GM21528 (cell line): ENCODE data around the gene TNIK.

Experiments used
- ATAC-seq: cut with Tn5 transposase; IDR thresholded peaks from one replicate; pipeline ENCODE4 v1.9.1; 2021; ENCODE audit warnings: mild to moderate bottlenecking, moderate library complexity; ENCODE audit not compliant: unreplicated experiment, low FRiP score

Gene TNIK

DNA sequence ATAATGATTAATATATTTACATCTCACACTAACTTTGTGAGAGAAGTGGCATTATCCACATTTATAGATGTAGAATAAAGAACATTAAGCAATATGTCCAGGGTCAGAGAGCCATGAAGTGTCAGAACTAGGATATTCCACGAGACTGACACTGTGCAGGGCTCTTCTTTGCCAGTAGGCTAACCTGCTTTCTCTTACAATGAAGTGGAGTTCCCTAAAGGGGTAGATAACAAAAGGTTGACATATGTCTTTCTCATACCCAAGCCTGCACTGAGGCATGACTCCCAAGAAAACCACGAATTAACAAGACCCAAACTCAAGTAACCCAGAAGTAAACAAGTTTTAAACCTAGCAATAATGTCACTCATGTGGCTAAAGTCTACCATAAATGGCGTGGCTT, 242.1 kb downstream of the TNIK start:
- no peak for ATAC-seq

- no peak for ATAC-seq
Observed at GRCh38 chr3:171213907-171214306, 246.3 kb downstream of the TNIK start.

- no peak for ATAC-seq
Observed at GRCh38 chr3:171213178-171213577, 247.0 kb downstream of the TNIK start.

GRCh38 chr3:171212648-171213047, 247.6 kb downstream of the TNIK start:
- no peak for ATAC-seq

DNA sequence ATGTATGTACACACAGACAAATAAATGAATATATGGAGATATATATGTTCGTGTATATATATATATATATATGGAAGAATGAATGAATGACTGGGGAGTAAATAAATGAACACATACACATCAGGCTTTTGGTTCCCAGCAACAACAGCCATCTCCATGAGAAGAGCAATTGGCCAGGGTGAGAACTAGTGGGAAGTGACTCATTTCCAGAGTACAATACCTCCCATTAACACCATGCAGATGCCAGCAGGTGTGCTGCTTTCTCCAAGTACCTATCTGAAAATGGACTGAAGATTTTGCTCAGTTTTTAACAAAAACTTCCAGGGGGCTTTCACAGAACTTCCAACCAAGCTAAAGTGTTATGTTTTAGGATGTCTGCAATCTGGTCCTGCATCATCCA, 253.9 kb downstream of the TNIK start:
- ATAC-seq = no peak

GRCh38 chr3:171204942-171205341, 255.3 kb downstream of the TNIK start:
- no peak for ATAC-seq

DNA sequence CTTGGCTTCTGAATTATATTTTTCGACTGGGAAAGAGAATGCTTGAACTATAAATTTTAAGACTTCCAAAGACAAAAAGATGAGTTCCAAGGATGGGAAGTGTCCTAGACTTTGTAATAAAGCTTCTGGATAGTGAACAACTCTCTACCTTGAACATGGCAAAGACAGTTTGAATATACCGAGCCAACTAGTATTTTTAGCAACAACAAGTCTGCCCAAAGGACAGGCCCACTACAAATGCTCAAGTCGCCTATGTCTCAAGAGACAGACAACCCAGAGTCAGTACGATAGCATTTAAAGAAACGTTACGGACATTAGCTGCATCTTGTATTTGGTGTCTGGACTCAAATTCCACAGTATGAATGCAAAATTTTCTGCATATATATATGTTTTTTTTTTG, 258.4 kb downstream of the TNIK start:
- ATAC-seq = no peak

DNA sequence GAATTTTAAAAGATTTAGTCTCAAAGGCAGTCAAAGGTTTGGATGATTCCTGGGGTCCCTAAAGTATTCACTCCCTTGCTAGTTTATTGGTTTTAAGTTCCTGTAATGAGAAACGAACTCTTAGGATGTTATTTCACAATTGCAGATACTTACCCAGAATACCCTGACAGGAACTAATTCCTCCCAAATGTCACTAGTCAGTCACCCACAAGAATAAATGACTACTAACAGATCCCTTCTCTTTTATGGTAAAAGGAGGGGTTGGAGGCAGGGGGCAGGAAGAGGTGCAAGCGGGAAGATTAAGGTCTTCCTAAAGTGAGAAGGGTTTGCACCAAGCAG, 259.5 kb downstream of the TNIK start:
- no peak for ATAC-seq

GRCh38 chr3:171200052-171200749, 260.0 kb downstream of the TNIK start:
- no peak for ATAC-seq

DNA sequence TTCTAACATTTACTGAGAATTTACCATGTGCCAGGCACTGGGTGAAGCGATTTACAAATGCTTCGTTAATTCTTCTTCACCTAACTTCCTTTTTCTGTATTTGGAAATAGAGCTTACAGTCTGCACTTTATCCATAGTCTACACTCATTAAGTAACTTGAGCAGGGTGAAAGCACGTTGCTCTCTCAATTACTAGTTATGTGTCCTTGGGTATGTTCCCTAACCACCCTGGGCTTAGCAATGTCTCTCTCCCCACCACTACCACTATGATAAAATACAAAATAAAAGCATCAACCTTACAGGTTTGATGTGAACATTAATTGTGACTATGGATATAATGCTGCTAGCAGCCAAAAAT, 260.8 kb downstream of the TNIK start:
- no peak for ATAC-seq

GRCh38 chr3:171198781-171199472, 261.3 kb downstream of the TNIK start:
- no peak for ATAC-seq

DNA sequence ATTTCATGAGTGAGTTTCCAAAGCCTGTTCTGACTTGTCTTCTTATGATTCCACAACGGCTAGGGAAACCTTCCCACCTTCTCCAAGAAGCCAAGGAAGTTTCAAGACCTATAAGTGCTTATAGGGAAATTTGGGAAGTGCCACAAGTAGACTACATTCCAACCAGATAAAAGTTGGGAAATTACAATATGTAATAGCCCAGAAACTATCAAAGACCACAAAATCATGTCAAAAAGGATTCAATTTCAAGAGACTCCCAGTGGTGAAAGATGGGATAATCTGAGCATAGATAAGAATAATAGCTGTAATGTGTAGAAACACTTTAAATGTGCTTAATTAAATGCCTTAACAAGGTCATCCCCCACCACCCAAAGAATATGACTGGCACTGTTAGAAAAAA, 264.5 kb downstream of the TNIK start:
- ATAC-seq = no peak

DNA sequence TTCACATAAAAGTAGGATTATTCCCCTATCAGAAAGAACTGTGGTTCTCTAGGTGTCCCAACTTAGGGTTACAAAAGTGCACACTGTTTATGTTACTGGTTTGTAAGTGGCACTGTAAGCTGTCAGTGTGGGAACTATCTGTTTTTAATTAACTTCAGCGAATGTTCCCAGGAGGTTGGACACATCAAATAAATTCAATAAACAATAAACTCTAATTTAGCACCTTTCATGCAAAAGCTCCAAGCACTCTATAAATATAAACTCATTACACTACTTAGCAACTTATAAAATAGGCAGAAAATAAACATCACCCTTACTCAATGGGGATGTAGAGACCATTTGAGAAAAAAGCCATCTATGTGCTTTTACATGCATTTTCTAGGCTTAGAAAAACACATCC, 265.2 kb downstream of the TNIK start:
- ATAC-seq = no peak

DNA sequence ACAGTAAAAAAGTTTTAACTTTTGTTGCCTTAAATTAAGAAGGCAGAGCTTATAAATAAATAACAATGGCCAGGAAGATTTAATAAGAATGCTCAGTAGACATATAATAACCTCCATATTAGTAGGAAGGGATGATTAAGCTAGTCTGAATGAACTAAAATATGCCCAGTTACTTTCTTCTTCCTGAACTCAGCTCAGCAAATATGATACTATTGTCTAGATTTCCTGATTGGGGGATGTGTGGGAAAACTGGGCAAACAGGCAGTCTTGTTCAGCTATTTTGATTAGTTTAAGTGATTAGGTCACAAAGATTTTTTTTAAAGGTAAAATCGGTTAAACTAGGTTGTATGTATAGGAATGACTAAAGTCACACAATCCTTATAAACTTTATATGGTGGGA, 266.5 kb downstream of the TNIK start:
- ATAC-seq = no peak

GRCh38 chr3:171192176-171192854, 267.9 kb downstream of the TNIK start:
- no peak for ATAC-seq

GRCh38 chr3:171190668-171191067, 269.5 kb downstream of the TNIK start:
- ATAC-seq = no peak

GRCh38 chr3:171189394-171190080, 270.7 kb downstream of the TNIK start:
- no peak for ATAC-seq

DNA sequence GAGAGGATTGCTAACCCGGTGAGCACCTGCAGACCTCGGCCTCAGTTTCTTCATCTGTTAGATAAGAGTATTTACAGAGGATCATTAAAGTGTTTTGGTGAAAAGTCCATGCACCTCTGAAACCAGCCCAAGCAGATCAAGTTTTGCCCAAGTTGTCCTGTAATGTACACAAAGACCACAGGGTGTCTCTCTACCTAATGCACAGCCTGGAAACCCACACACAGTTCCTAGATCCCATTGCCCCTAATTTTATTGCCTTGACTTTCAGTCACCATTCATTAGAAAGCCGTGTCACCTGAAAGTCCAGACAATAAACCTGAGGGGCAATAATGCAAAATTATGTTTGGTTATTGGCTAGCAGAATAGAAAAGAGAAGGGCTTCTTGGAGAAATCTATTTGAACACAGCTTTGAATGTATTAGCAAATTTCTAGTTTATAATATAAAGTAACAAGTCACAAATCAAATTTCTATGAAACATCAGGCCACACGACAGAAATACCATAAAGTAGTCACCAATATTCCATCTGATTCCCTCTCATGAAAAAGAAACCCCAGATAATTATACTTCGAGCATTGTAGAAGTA, 272.4 kb downstream of the TNIK start:
- no peak for ATAC-seq

DNA sequence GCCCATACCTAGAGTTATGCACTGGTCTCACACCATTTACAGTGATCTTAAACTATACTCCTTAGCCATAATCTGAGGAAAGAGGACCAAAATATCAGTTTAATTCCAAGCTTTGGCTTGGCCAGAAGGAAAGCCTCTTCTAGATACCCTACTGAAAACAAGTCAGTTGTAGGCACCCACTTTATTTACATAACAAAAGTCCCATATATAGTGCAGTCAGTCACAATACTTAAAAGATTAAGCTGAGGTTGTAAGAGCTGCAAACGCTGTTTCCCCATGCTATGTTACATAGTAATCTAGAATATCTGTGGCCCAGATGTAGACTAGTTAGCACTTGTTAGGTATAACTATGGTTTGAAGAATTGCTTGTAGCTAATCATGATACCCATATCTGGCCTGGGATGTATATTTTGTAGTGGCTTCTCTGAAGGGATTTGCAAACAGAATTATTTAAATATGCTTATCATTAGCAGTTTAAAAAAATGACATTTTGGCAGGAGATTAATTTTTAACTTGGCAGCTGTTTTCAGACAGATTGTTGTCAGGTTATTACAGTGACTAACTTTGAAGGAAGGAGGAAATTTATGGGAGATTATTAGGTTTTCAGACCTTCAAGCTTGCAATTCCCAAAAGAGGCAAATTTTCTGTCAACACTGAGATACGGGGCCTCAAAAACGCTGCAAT, 273.2 kb downstream of the TNIK start:
- no peak for ATAC-seq

GRCh38 chr3:171186383-171186782, 273.8 kb downstream of the TNIK start:
- no peak for ATAC-seq
